ENCODE results near the gene GPSM1.

The GPSM1 gene

DNA sequence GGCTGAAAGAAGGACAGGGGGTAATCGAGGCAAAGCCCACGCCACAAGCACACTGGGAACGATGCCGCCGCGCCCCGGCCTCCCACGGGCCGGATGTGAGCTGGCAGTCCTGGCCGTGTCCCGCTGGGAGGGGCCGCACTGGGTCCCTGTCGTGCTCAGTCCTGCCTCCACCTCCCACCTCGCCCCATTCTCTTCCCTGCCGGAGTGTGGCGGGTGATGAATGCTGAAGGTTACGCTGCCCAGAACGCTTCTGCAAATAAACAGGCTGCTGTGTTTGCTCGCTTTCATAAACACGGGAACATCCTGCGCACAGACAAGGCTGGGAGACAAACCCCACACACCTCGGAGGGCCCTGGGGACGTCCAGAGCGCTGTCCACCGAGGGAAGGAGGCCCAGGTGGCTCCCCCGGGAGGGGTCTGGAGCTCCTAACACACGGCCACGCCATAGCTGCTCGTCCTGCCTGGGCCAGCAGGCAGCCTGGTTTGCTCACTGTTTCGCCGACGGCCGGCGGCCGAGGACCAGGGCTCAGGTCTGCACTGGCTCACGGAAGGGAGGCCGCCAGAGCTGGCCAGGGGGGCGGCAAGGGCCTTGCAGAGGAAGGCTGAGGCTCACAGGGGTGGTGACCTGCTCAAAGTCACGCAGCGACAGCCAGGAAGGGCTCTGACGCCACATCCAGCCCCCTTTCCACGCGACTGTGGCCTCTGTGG lies 33.9 kb downstream of the GPSM1 start:
- DNase-seq (ENCODE audit: low read depth, low spot score): no peak

DNA sequence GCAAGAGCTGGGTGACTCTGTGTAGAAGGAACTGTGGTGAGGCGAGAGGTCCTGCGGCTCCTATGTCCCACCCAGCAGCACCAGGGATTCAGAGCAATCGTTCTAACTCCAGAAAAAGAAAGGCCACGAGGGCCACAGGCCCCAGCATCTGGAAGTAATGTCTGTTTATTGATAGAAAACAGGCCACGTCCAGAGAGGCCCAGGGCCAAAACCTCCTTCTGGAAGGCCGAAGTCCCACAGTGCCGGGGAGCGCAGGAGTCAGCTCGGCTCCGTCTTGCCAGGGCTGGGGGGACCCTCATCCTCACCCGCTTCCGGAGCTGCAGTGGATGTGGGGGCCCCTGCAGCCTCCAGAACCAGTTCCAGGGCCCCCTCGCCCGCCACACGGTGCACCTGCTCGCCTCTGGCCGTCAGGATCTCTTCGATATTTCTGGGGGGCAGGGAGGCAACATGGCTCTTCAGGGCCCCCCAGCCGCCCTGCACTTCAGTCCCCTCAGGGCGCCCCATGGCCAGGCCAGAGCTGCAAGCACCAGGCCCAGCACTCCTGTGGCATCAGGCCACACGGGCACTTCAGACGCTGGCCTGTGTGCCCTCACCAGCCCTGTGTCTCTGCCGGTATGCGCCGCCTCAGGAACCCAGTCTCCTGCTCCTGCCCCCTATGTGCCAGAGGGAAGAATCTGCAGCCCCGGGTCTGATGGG lies 34.6 kb downstream of the GPSM1 start:
- DNase-seq (ENCODE audit: low read depth, low spot score): no peak

GRCh38 chr9:136362450-136362784 lies 35.1 kb downstream of the GPSM1 start:
- DNase-seq (ENCODE audit: low read depth, low spot score): no peak

DNA sequence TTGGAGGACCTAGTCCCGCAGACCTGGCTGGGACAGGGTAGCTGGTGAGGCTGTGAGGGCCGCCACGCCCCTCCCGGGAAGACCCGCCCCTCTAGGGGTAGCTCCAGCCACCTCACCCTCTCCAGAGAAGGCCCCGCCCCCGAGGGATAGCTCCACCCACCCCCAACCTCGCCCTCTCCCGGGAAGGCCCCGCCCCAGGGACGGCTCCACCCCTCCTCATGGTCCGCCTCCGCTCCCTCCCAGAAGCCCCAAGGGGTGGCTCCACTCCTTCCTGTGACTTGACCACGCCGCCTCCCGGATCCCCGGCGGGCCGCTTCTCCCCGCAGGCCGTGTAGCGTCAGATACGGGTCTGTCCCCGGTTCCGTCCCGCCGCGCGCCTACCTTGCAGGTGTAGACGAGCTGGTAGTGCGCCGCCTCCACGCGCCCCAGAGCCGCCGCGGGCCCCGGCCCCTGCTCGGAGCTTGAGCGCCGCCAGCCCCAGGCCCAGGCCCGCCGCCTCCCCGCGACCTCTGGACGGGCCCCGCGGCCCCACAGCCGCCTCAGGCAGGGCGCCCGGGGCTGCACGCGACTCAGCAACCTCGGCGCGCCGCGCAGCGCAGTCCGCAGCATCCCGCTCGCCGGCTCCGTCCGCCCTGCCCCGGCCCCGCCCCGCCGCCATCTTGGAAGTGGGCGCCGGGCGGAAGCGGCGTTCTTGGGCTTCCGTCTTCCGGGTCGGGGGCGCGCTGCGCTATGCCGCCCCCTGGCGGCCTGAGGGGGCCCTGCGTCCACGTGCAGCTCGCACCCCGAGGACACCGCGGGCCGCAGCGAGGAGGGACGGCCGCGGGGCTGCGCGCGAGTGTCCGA lies 36.0 kb downstream of the GPSM1 start, which contains the start of gene DNLZ:
DNLZ (minus strand) TSS at position 639 of the 843 bp plus-strand sequence; CDS start at position 609, 30 bp downstream.
- DNase-seq (ENCODE audit: low read depth, low spot score): peak; percentile 81

DNA sequence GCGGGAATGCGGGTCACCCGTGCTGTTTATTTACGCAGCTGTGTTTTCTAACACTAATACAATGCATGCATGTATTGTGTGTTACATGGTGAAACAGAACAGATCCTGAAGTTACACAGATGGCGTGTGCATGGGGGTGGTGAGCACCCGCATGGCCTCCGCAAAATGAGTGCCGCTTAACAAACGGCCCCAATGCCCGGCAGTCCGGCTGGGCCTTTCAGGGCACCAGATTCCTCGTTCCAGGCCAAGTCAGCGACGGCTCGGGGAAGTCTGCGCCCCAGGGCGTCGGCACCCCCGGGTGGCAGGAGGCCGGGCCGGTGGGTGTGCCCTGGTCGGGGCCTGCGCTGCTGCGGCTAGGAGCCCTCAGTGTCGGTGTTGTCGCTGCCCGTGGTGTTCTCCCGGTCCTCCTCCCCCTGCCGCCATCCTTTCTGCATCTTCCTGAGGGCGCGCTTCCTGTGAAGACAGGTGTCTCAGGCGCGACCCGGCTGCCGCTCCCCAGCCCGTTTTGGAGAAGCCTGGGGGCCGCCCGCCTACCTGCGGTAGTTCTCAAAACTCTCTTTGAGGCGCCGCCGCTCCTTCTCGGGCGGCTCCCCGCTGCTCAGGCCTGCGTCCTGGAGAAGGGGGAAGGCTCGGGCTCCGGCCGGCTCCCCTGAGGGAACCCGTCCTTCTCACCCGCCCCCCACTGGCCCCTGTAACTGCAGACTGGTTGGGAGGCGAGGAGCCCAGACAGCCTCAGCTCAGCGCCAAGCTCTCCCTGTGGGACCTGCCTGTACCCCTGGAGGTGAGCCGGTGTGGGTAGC lies 36.8 kb downstream of the GPSM1 start:
- no peak for DNase-seq (ENCODE audit: low read depth, low spot score)

DNA sequence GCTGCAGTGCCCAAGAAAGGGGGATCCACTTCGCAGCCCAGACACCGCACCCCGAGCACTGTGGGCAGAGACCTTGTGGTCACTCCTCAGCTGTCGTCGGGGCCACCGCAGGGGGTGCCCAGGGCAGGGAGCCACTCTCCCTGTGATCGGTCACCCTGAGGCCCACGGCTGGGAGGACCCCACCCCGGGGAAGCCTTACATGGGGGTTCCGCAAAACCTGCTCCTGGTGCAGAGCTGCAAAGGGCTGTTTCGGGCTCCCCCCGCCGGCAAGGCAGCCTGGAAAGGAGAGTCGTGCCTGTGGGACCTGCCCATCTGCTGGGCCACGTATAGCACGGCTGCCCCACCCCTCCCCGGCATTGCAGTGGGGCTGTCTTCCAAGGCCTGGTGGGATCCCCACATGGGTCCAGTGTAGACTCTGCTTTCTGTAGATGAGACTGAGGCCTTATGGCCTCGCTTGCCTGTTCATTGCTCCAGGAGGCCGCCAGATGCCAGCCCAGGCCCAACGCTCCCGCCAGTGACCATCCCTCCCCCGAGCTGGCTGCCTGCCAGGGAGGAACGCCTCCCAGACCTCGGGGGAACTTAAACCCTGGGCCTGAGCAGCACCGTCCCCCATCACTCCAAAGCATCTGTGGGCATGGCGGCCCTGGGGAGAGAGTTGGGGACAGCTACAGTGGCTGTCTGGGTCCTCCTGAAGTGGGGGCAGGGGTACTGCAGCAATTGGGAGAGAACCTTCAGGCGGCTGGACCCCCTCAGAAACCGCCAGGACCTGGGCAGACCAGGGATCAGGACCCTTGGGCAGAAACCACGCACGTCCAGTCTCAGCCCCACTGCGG lies 37.8 kb downstream of the GPSM1 start:
- no peak for DNase-seq (ENCODE audit: low read depth, low spot score)

- no peak for DNase-seq (ENCODE audit: low read depth, low spot score)
Measured at GRCh38 chr9:136365775-136366222, 38.5 kb downstream of the GPSM1 start.

GRCh38 chr9:136366826-136367225 lies 39.5 kb downstream of the GPSM1 start:
- DNase-seq (ENCODE audit: low read depth, low spot score): no peak

DNA sequence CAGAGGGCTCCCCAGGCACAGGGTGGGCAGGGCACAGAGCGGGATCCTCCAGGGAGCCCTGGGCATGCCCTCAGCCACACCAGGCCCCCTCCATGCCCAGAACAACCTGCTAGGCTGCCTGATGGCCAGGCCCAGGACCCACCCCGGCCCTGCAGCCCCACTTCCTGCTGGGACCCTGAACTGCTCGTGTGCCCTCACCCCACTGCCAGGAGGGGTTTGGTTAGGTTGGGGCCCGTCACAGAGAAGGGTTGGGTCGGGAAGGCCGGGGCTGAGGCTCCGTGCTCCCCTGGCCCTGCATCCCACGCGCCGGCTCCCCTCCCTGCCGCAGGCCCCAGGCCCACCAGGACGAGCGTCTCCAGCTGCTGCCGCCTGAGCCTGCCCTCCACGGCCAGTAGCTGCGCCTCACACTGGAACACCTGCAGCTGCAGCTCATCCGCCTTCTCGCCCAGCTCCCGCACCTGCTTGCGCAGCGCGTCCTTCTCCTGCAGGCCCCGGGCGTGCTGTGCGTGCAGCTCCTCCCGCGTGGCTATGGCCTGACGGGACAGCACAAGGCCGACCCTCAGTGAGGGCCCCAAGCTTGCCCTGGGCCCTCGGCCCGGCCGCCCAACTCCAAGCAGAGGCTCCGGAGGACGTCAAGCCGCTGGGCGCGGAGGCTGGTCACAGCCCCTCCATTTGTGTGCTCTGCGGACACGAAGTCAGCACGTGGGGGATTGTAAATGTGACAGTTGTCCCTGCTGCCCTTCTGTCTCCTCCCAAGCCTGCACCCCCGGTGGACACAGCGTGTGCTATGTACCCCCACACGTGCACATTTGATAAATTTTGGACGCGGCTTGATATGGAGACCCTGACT lies 40.2 kb downstream of the GPSM1 start:
- DNase-seq (ENCODE audit: low read depth, low spot score): no peak

- no peak for DNase-seq (ENCODE audit: low read depth, low spot score)
Measured at GRCh38 chr9:136368190-136368589, 40.9 kb downstream of the GPSM1 start.

GRCh38 chr9:136370037-136370436 lies 42.7 kb downstream of the GPSM1 start:
- no peak for DNase-seq (ENCODE audit: low read depth, low spot score)

GRCh38 chr9:136370687-136371532 lies 43.6 kb downstream of the GPSM1 start:
- no peak for DNase-seq (ENCODE audit: low read depth, low spot score)

- no peak for DNase-seq (ENCODE audit: low read depth, low spot score)
Measured at GRCh38 chr9:136371533-136371880, 44.2 kb downstream of the GPSM1 start.

DNA sequence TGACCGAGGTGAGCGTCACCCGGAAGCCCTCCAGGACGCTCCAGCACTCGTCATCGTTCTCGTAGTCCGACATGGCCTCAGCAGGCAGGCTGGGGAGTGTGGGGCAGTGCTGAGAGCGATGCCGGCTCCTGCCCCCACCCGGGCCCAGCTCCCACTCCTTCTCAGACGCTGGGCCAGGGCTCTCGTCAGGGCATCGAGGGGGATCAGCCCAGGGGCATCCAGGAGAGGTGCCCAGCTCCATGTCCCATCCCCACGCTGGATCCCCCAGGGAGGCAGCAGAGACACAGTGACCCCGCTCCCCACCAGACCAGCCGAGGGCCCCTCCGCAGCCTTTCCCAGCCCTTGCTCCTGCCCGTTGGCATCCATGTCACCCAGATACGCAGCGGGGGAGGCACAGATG lies 44.7 kb downstream of the GPSM1 start:
- no peak for DNase-seq (ENCODE audit: low read depth, low spot score)

- peak; percentile 43 for DNase-seq (ENCODE audit: low read depth, low spot score)
Measured at GRCh38 chr9:136372561-136373299, 45.4 kb downstream of the GPSM1 start.

DNA sequence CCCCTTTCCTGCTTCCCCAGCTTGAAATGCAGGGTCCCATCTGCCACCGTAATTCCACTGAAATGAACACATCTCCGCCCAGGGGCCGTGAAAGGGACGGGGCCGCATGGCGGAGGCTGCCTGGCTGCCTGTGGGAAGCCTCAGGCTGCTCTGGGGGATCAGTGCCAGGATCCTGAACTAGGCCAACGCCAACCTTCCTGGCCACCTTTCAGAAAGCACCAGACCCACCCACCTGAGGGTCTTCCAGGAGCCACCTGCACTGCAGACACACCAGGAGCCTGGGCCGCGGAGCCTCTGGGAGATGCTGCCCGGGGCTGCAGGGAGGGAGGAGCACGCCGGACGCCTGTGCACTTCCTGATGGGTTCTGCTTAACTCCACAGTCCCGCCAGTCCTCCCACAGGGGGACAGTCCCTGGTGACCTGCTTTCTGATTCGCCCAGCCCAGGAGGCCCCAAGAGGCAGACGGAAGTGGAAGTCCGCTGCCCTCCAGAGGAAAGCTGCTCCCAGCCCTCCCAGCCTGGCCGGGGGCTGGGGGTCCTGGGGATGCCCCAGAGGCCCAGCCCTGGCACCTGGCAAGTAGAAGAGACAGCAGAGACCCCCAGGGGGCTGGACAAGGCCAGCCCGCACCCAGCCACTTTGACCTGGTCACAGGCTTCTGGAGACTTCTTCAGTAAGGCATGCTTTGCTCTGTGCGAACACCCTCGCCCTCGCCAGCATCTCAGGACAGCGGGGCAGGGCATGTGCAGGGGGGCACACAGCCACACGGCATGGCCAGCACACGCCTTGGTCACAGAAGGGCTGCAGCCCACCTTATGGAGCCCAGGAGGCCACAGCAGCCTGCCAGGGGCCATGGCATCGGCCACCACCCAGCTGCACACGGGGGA lies 46.2 kb downstream of the GPSM1 start, which contains the start of gene CARD9:
CARD9 (minus strand) TSS at position 370 of the 883 bp plus-strand sequence. CDS start 1,591 bp downstream, outside the sequence.
- DNase-seq (ENCODE audit: low read depth, low spot score): no peak

- DNase-seq (ENCODE audit: low read depth, low spot score): no peak
Measured at GRCh38 chr9:136374183-136374575, 46.8 kb downstream of the GPSM1 start.

Data from smooth muscle cell of the brain vasculature (primary cell).